Endodermal cell (in vitro differentiated cells): ENCODE results near the gene CRISPLD2. TPM values are rescaled to one million over a fixed set of nuclear protein-coding genes. Genes with fewer than 3 reads are reported as not detected.

Source experiments
- DNase-seq: peaks from one replicate; pipeline ENCODE4 v3.0.0-alpha.2; 2017
- H3K27ac ChIP-seq: 2 replicates; pipeline ENCODE4 v1.5.1; 2013; ENCODE audit warnings: mild to moderate bottlenecking, low read depth, low read length, moderate library complexity
- H3K27me3 ChIP-seq: 2 replicates; pipeline ENCODE4 v1.6.1; 2013; ENCODE audit warnings: mild to moderate bottlenecking, low read length, moderate library complexity; ENCODE audit not compliant: insufficient read depth, control insufficient read depth, poor library complexity, severe bottlenecking
- H3K36me3 ChIP-seq: 2 replicates; pipeline ENCODE4 v1.7.0; 2013; ENCODE audit warnings: mild to moderate bottlenecking, low read length, moderate library complexity; ENCODE audit not compliant: control insufficient read depth, insufficient read depth
- H3K4me1 ChIP-seq: one replicate; pipeline ENCODE4 v1.7.0; 2013; ENCODE audit warnings: low read length; ENCODE audit not compliant: control insufficient read depth, insufficient read depth
- H3K4me3 ChIP-seq: 2 replicates; pipeline ENCODE4 v1.5.1; 2013; ENCODE audit warnings: mild to moderate bottlenecking, low read length, moderate library complexity
- H3K9ac ChIP-seq: 2 replicates; pipeline ENCODE4 v1.6.1; 2013; ENCODE audit warnings: mild to moderate bottlenecking, low read length, moderate library complexity; ENCODE audit not compliant: poor library complexity, severe bottlenecking; ENCODE audit errors: extremely low read depth
- H3K9me3 ChIP-seq: 2 replicates; pipeline ENCODE4 v1.6.1; 2013; ENCODE audit warnings: mild to moderate bottlenecking, low read length, moderate library complexity; ENCODE audit not compliant: control insufficient read depth
- H3K27ac Mint-ChIP-seq: 2 replicates; pipeline ENCODE4 v1.8.0; 2020; ENCODE audit warnings: mixed read lengths
- H3K27me3 Mint-ChIP-seq: 2 replicates; pipeline ENCODE4 v1.8.0; 2021; ENCODE audit warnings: mild to moderate bottlenecking, mixed read lengths; ENCODE audit not compliant: insufficient read depth
- H3K36me3 Mint-ChIP-seq: 2 replicates; pipeline ENCODE4 v1.8.0; 2020; ENCODE audit warnings: low read depth, mixed read lengths
- H3K4me1 Mint-ChIP-seq: 2 replicates; pipeline ENCODE4 v1.8.0; 2020; ENCODE audit warnings: mixed read lengths
- H3K4me3 Mint-ChIP-seq: 2 replicates; pipeline ENCODE4 v1.8.0; 2020; ENCODE audit warnings: mild to moderate bottlenecking, moderate library complexity, mixed read lengths
- H3K9me3 Mint-ChIP-seq: 2 replicates; pipeline ENCODE4 v1.8.0; 2020; ENCODE audit warnings: mild to moderate bottlenecking, mixed read lengths
- CTCF ChIP-seq: fragments of 200-600 bp; sonication (generic); conservative IDR thresholded peaks from 2 replicates; pipeline ENCODE4 v1.5.0; 2021; ENCODE audit warnings: antibody characterized with exemption, mild to moderate bottlenecking
- WGBS, 2 experiments: methylation state at CpG; one replicate each; pipeline versions ENCODE4 v1.1.5 to v1.1.7; 2013; ENCODE audit warnings: missing lambda C conversion rate in 2 of 2, mixed read lengths in 1 of 2; ENCODE audit not compliant: insufficient coverage in 1 of 2, insufficient read length in 1 of 2; 5-methylcytosine and 5-hydroxymethylcytosine counted together
- total RNA-seq, 2 donors: library from RNA; stranded (reverse); fragmentation: NEBNext Ultra II Directional in 1 of 2; extraction: Animal tissue kit (Norgen Biotek cat#: 25700) in 1 of 2; gene quantifications; 2 replicates in 1 of 2; 3 replicates in 1 of 2; pipeline ENCODE4 v1.2.1, GENCODE V29; 2021

The CRISPLD2 gene
- total RNA-seq, 2 donors from 2014 or later = 5.0 to 9.3 TPM

DNA sequence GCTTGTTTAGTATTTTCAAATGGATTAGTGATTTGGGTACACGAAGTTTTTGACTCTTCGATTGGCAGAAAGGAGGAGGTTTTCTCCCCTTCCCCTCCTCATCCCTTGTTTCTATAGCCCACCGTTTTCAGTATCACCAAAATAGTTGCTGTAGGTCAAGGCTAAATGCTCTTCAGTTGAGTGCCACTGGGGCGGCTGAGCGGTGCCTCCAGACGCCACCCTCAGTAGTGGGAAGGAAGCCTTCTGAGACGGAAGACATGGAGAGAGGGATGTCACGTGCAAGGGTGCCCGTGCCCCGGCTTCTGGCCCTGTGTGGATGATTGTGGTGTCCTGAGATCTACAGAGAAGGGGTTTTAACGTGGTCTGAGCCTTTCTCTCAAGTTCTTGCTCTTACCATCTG, 39.7 kb upstream of the CRISPLD2 start:
- whole genome bisulfite sequencing, 2 experiments = 97% methylated on average over 5 to 9 of the region's 11 CpGs
- Histone ChIP-seq H3K27me3 (no peaks in the 10 kb centered on the region), H3K9ac (no peak overlapping the region), H3K27ac (no peak overlapping the region), H3K36me3 (peaks cover 55% of the 10 kb centered on the region), H3K4me3 (no peak overlapping the region), H3K4me1 (no peaks in the 10 kb centered on the region), H3K9me3 (no peaks in the 10 kb centered on the region)
- no peak overlapping the region for H3K4me3 Mint-ChIP-seq
- no peaks in the 10 kb centered on the region for H3K4me1 Mint-ChIP-seq
- H3K9me3 Mint-ChIP-seq = no peaks in the 10 kb centered on the region
- H3K27me3 Mint-ChIP-seq = no peaks in the 10 kb centered on the region
- H3K27ac Mint-ChIP-seq = no peak overlapping the region
- peaks cover 45% of the 10 kb centered on the region for H3K36me3 Mint-ChIP-seq
- no peak for DNase-seq
- TF ChIP-seq CTCF = no peak

- H3K4me3 Mint-ChIP-seq = no peak overlapping the region
- no peak overlapping the region for H3K4me3 ChIP-seq
- H3K9me3 Mint-ChIP-seq = no peaks in the 10 kb centered on the region
- no peak overlapping the region for H3K27ac Mint-ChIP-seq
- no peaks in the 10 kb centered on the region for H3K27me3 ChIP-seq
- no peaks in the 10 kb centered on the region for H3K4me1 ChIP-seq
- no peak for TF ChIP-seq CTCF
- peak overlapping the region; percentile 6 for H3K27ac ChIP-seq
- peaks cover 48% of the 10 kb centered on the region for H3K36me3 ChIP-seq
- no peak overlapping the region for H3K9ac ChIP-seq
- peaks cover 39% of the 10 kb centered on the region for H3K36me3 Mint-ChIP-seq
- no peaks in the 10 kb centered on the region for H3K9me3 ChIP-seq
- no peaks in the 10 kb centered on the region for H3K4me1 Mint-ChIP-seq
- no peaks in the 10 kb centered on the region for H3K27me3 Mint-ChIP-seq
- DNase-seq = no peak
- WGBS, 2 experiments = 94 to 95% methylated on average over 10 to 12 of the region's 12 CpGs
Measured at GRCh38 chr16:84780544-84781376, 39.0 kb upstream of the CRISPLD2 start.

- Mint-ChIP-seq H3K4me3 (no peak overlapping the region), H3K9me3 (no peaks in the 10 kb centered on the region), H3K4me1 (peaks cover 4% of the 10 kb centered on the region), H3K27ac (no peak overlapping the region), H3K36me3 (peaks cover 24% of the 10 kb centered on the region), H3K27me3 (no peaks in the 10 kb centered on the region)
- no peaks in the 10 kb centered on the region for H3K27me3 ChIP-seq
- no peaks in the 10 kb centered on the region for H3K4me1 ChIP-seq
- H3K4me3 ChIP-seq = no peak overlapping the region
- peaks cover 27% of the 10 kb centered on the region for H3K36me3 ChIP-seq
- no peaks in the 10 kb centered on the region for H3K9me3 ChIP-seq
- H3K27ac ChIP-seq = no peak overlapping the region
- no peak for DNase-seq
- no peak for TF ChIP-seq CTCF
- WGBS, 2 experiments = 95% methylated on average over 2 of the region's 2 CpGs
- H3K9ac ChIP-seq = no peak overlapping the region
Measured at GRCh38 chr16:84782846-84783245, 36.9 kb upstream of the CRISPLD2 start.
